SH-SY5Y (cell line): ENCODE results near the gene CCDC60.

Experiments used
- GATA2 ChIP-seq: IDR thresholded peaks from 2 replicates; pipeline ENCODE4 v1.6.1; 2011; ENCODE audit warnings: mild to moderate bottlenecking, low read depth, low read length
- GATA3 ChIP-seq: IDR thresholded peaks from 2 replicates; pipeline ENCODE4 v1.6.1; 2011; ENCODE audit warnings: low read depth, mild to moderate bottlenecking, low read length, moderate library complexity

GRCh38 chr12:119410396-119410795 lies 75.9 kb downstream of the CCDC60 start:
- TF ChIP-seq GATA2 (no peak), GATA3 (no peak)
